PFSK-1 (cell line): ENCODE results near the gene MMP23B.

Experiments used
- FOXP2 ChIP-seq: optimal IDR thresholded peaks from 2 replicates; pipeline ENCODE3; 2011; ENCODE audit warnings: borderline replicate concordance, control low read depth, inconsistent platforms; ENCODE audit not compliant: insufficient read depth; ENCODE audit errors: extremely low read length, extremely low read depth
- POLR2AphosphoS5 ChIP-seq: IDR thresholded peaks from 2 replicates; pipeline ENCODE4 v1.6.1; 2012; ENCODE audit warnings: low read depth, mild to moderate bottlenecking, control low read depth, low read length, moderate library complexity
- SIN3A ChIP-seq: IDR thresholded peaks from 2 replicates; pipeline ENCODE4 v1.6.1; 2012; ENCODE audit warnings: mild to moderate bottlenecking, low read length, moderate library complexity, borderline replicate concordance; ENCODE audit not compliant: insufficient read depth
- TAF1 ChIP-seq: IDR thresholded peaks from 2 replicates; pipeline ENCODE4 v1.6.1; 2012; ENCODE audit warnings: low read length, control low read depth, borderline replicate concordance; ENCODE audit not compliant: insufficient read depth
- TF ChIP-seq, protein P1 (sequence below), 2 experiments: IDR thresholded peaks; 2 replicates each; pipeline versions ENCODE4 v1.6.1 to v1.8.0; 2011 to 2012; ENCODE audit warnings: low read depth in 2 of 2, low read length in 2 of 2, control low read depth in 1 of 2, inconsistent platforms in 1 of 2, mild to moderate bottlenecking in 1 of 2, moderate library complexity in 1 of 2; ENCODE audit not compliant: insufficient read depth in 1 of 2

Gene MMP23B

DNA sequence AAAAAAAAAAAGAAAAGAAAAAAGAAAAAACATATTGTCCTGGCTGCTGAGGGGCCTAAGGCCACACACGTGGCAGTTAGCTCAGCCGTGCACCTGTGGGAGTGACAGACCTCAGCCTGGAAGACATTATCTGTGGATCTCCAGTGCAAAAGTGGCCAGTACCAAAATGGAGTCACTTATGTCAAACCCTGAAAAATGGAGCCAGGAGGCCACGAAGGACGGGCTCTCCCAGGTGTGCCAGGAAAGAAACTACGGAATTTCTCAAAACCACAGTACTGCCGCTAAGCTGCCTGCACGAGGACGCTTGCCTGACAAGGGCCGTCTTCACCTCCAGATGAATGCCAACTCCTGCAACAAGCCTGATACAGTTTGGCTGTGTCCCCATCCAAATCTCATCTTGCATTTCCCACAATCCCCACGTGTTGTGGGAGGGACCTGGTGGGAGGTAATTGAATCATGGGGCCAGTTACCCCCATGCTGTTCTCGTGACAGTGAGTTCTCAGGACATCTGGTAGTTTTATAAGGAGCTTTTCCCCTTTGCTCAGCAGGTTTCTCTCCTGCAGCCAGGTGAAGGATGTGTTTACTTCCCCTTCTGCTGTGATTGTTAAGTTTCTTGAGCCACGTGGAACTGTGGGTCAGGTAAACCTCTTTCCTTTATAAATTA, 22.0 kb upstream of the MMP23B start:
- TF ChIP-seq TAF1 (no peak), SIN3A (no peak), FOXP2 (no peak), POLR2AphosphoS5 (no peak)
- TF ChIP-seq, protein P1, sequence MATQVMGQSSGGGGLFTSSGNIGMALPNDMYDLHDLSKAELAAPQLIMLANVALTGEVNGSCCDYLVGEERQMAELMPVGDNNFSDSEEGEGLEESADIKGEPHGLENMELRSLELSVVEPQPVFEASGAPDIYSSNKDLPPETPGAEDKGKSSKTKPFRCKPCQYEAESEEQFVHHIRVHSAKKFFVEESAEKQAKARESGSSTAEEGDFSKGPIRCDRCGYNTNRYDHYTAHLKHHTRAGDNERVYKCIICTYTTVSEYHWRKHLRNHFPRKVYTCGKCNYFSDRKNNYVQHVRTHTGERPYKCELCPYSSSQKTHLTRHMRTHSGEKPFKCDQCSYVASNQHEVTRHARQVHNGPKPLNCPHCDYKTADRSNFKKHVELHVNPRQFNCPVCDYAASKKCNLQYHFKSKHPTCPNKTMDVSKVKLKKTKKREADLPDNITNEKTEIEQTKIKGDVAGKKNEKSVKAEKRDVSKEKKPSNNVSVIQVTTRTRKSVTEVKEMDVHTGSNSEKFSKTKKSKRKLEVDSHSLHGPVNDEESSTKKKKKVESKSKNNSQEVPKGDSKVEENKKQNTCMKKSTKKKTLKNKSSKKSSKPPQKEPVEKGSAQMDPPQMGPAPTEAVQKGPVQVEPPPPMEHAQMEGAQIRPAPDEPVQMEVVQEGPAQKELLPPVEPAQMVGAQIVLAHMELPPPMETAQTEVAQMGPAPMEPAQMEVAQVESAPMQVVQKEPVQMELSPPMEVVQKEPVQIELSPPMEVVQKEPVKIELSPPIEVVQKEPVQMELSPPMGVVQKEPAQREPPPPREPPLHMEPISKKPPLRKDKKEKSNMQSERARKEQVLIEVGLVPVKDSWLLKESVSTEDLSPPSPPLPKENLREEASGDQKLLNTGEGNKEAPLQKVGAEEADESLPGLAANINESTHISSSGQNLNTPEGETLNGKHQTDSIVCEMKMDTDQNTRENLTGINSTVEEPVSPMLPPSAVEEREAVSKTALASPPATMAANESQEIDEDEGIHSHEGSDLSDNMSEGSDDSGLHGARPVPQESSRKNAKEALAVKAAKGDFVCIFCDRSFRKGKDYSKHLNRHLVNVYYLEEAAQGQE (IDR thresholded peaks at IDR 0.05; ENCODE audit: insufficient read depth in 1 of 2, low read depth in 2 of 2, low read length in 2 of 2): no peak

GRCh38 chr1:1610796-1611195, 21.2 kb upstream of the MMP23B start:
- TF ChIP-seq TAF1: no peak
- TF ChIP-seq FOXP2: no peak
- TF ChIP-seq SIN3A: no peak
- TF ChIP-seq, protein P1 (IDR thresholded peaks at IDR 0.05; ENCODE audit: insufficient read depth in 1 of 2, low read depth in 2 of 2, low read length in 2 of 2): no peak
- TF ChIP-seq POLR2AphosphoS5: no peak

DNA sequence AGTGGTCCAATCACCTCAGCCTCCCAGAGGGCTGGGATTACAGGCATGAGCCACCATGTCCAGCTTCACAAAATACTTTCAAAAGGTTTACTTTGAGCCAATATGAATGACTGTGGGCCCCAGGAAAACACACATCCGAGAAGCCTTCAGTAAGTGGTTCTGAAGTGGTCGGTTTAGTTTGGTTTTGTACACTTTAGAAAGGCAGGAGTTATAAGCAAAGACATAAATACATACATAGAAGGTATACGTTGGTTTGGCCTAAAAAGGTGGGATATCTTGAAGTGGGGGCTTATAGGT, 19.9 kb upstream of the MMP23B start:
- TF ChIP-seq POLR2AphosphoS5 (no peak), SIN3A (no peak), FOXP2 (no peak), TAF1 (no peak)
- TF ChIP-seq, protein P1 (IDR thresholded peaks at IDR 0.05; ENCODE audit: insufficient read depth in 1 of 2, low read depth in 2 of 2, low read length in 2 of 2): no peak

GRCh38 chr1:1613509-1614082, 18.4 kb upstream of the MMP23B start:
- TF ChIP-seq SIN3A (no peak), FOXP2 (no peak), POLR2AphosphoS5 (no peak), TAF1 (no peak)
- TF ChIP-seq, protein P1 (IDR thresholded peaks at IDR 0.05; ENCODE audit: insufficient read depth in 1 of 2, low read depth in 2 of 2, low read length in 2 of 2): no peak
